K562 (cell line): ENCODE results near the gene RETNLB.

Source experiments
- CBFA2T2 ChIP-seq: fragments of 450-650 bp; conservative IDR thresholded peaks from 2 replicates; pipeline ENCODE4 v1.6.1; 2017; ENCODE audit warnings: mild to moderate bottlenecking
- HNRNPLL ChIP-seq: fragments of 200-400 bp; formaldehyde crosslinking; IDR thresholded peaks from 2 replicates; pipeline ENCODE4 v1.6.1; 2017; ENCODE audit warnings: low read length, low read depth, mild to moderate bottlenecking; ENCODE audit not compliant: poor library complexity, severe bottlenecking
- KLF1 ChIP-seq: fragments of 450-650 bp; IDR thresholded peaks from 2 replicates; pipeline ENCODE4 v1.6.1; 2016; ENCODE audit warnings: missing genetic modification characterization, missing compliant biosample characterization
- SIN3A ChIP-seq, 2 experiments: fragments of 150-350 bp in 1 of 2; IDR thresholded peaks; 2 replicates each; pipeline ENCODE4 v1.6.1; 2011 to 2016; ENCODE audit warnings: borderline replicate concordance in 2 of 2, low read depth in 2 of 2, low read length in 2 of 2, mild to moderate bottlenecking in 2 of 2, moderate library complexity in 2 of 2; ENCODE audit not compliant: control insufficient read depth in 1 of 2
- TF ChIP-seq, protein P1 (sequence below), 2 experiments: fragments of 450-650 bp; formaldehyde crosslinking in 1 of 2; IDR thresholded peaks; 2 replicates each; pipeline versions ENCODE4 v1.4.0 to v1.6.1; 2014 to 2020; ENCODE audit warnings: mild to moderate bottlenecking in 2 of 2, borderline replicate concordance in 1 of 2, low read depth in 1 of 2

- TF ChIP-seq CBFA2T2 (no peak), KLF1 (tag) (no peak), SIN3A (IDR thresholded peaks at IDR 0.05; ENCODE audit: borderline replicate concordance in 2 of 2, control insufficient read depth in 1 of 2, low read depth in 2 of 2, low read length in 2 of 2) (no peak), HNRNPLL (no peak)
- TF ChIP-seq, protein P1, sequence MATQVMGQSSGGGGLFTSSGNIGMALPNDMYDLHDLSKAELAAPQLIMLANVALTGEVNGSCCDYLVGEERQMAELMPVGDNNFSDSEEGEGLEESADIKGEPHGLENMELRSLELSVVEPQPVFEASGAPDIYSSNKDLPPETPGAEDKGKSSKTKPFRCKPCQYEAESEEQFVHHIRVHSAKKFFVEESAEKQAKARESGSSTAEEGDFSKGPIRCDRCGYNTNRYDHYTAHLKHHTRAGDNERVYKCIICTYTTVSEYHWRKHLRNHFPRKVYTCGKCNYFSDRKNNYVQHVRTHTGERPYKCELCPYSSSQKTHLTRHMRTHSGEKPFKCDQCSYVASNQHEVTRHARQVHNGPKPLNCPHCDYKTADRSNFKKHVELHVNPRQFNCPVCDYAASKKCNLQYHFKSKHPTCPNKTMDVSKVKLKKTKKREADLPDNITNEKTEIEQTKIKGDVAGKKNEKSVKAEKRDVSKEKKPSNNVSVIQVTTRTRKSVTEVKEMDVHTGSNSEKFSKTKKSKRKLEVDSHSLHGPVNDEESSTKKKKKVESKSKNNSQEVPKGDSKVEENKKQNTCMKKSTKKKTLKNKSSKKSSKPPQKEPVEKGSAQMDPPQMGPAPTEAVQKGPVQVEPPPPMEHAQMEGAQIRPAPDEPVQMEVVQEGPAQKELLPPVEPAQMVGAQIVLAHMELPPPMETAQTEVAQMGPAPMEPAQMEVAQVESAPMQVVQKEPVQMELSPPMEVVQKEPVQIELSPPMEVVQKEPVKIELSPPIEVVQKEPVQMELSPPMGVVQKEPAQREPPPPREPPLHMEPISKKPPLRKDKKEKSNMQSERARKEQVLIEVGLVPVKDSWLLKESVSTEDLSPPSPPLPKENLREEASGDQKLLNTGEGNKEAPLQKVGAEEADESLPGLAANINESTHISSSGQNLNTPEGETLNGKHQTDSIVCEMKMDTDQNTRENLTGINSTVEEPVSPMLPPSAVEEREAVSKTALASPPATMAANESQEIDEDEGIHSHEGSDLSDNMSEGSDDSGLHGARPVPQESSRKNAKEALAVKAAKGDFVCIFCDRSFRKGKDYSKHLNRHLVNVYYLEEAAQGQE (IDR thresholded peaks at IDR 0.05; ENCODE audit: borderline replicate concordance): no peak
- TF ChIP-seq, protein P1 (CRISPR knock-in tag; IDR thresholded peaks at IDR 0.05; ENCODE audit: low read depth): no peak
Measured at GRCh38 chr3:108804966-108805365, 47.8 kb upstream of the RETNLB start.
